DMS153 (cell line): ENCODE results near the gene WDR35.
A peak's percentile ranks its signal among the peaks of the same experiment; 100 is the strongest.

Source experiments
- DNase-seq: peaks from one replicate; lab custom pipeline; 2025; lab: John Stamatoyannopoulos, UW

Gene WDR35

GRCh38 chr2:19868701-19869580, 121.0 kb downstream of the WDR35 start:
- peak; percentile 48 for DNase-seq

- DNase-seq, result no peak
Measured at GRCh38 chr2:19868224-19868623, 121.7 kb downstream of the WDR35 start.

- no peak for DNase-seq
Measured at GRCh38 chr2:19866771-19867170, 123.1 kb downstream of the WDR35 start.

GRCh38 chr2:19865151-19865550, 124.8 kb downstream of the WDR35 start:
- no peak for DNase-seq

- DNase-seq, result no peak
Measured at GRCh38 chr2:19864381-19864780, 125.5 kb downstream of the WDR35 start.

GRCh38 chr2:19863303-19864041, 126.4 kb downstream of the WDR35 start:
- no peak for DNase-seq

GRCh38 chr2:19861813-19862212, 128.1 kb downstream of the WDR35 start:
- DNase-seq, result no peak
